NB4 (cell line): ENCODE data around the gene NDUFS6.

Source experiments
- DNase-seq: peaks from one replicate; pipeline ENCODE4 v3.0.0; 2010; ENCODE audit warnings: low read depth
- H3K4me3 ChIP-seq: one replicate; pipeline ENCODE4 v1.5.1; 2011; ENCODE audit warnings: mild to moderate bottlenecking, low read depth, low read length, moderate library complexity
- CTCF ChIP-seq: IDR thresholded peaks from one replicate; pipeline ENCODE4 v1.5.1; 2012; ENCODE audit warnings: low read depth, low read length
- MAX ChIP-seq: IDR thresholded peaks from 2 replicates; pipeline ENCODE4 v1.6.1; 2011; ENCODE audit warnings: low read depth, low read length
- MYC ChIP-seq: IDR thresholded peaks from 2 replicates; pipeline ENCODE4 v1.6.1; 2011; ENCODE audit warnings: low read depth, low read length
- POLR2A ChIP-seq: IDR thresholded peaks from 2 replicates; pipeline ENCODE4 v1.6.1; 2011; ENCODE audit warnings: mild to moderate bottlenecking; ENCODE audit not compliant: insufficient read length; ENCODE audit errors: extremely low read depth

Gene NDUFS6

GRCh38 chr5:1806199-1806598, 5.0 kb downstream of the NDUFS6 start:
- DNase-seq = no peak
- TF ChIP-seq MAX (no peak), POLR2A (no peak), MYC (no peak), CTCF (no peak)
- H3K4me3 ChIP-seq = no peak overlapping the region

GRCh38 chr5:1806974-1807373, 5.8 kb downstream of the NDUFS6 start:
- TF ChIP-seq MYC (no peak), MAX (no peak), POLR2A (no peak), CTCF (no peak)
- H3K4me3 ChIP-seq = no peak overlapping the region
- peak; percentile 18 for DNase-seq

- no peak overlapping the region for H3K4me3 ChIP-seq
- DNase-seq = peak; percentile 42
- TF ChIP-seq POLR2A = no peak
Measured at GRCh38 chr5:1807451-1808185, 6.4 kb downstream of the NDUFS6 start.

- TF ChIP-seq POLR2A = no peak
- no peak for TF ChIP-seq MYC
- no peak for TF ChIP-seq CTCF
- TF ChIP-seq MAX = no peak
- H3K4me3 ChIP-seq = no peak overlapping the region
- no peak for DNase-seq
Measured at GRCh38 chr5:1808439-1808838, 7.2 kb downstream of the NDUFS6 start.

GRCh38 chr5:1809416-1810035, 8.3 kb downstream of the NDUFS6 start:
- DNase-seq = no peak
- no peak overlapping the region for H3K4me3 ChIP-seq
- TF ChIP-seq MAX (no peak), CTCF (no peak)

- no peak for DNase-seq
- TF ChIP-seq POLR2A = no peak
- no peak for TF ChIP-seq MYC
- TF ChIP-seq CTCF = no peak
- no peak for TF ChIP-seq MAX
- H3K4me3 ChIP-seq = no peak overlapping the region
Measured at GRCh38 chr5:1810581-1811101, 9.4 kb downstream of the NDUFS6 start.
